Astrocyte (in vitro differentiated cells and primary cell): Measurements from ENCODE around the gene RGS1. TPM values are rescaled to one million over a fixed set of nuclear protein-coding genes. Genes with fewer than 3 reads are reported as not detected.

ENCODE experiments used
- DNase-seq: peaks from one replicate; pipeline ENCODE4 v3.0.0-alpha.2; 2010; ENCODE audit warnings: low read depth
- FAIRE-seq: peaks from 2 replicates; lab custom pipeline; 2011; peaks lifted over from hg19 to GRCh38; lab: Jason Lieb, UNC
- H2AFZ ChIP-seq: 2 replicates; pipeline ENCODE4 v1.6.0; 2012; ENCODE audit warnings: low read depth, low read length, inconsistent platforms
- H3K27ac ChIP-seq: 2 replicates; pipeline ENCODE4 v1.5.1; 2011; ENCODE audit warnings: low read depth, low read length, inconsistent platforms
- H3K27me3 ChIP-seq: 2 replicates; pipeline ENCODE4 v1.6.0; 2011; ENCODE audit warnings: low read length, inconsistent platforms; ENCODE audit not compliant: insufficient read depth
- H3K36me3 ChIP-seq: 2 replicates; pipeline ENCODE4 v1.5.1; 2011; ENCODE audit warnings: low read length, inconsistent platforms; ENCODE audit not compliant: insufficient read depth
- H3K4me1 ChIP-seq: 2 replicates; pipeline ENCODE4 v1.5.1; 2011; ENCODE audit warnings: low read length, inconsistent platforms; ENCODE audit not compliant: insufficient read depth
- H3K4me2 ChIP-seq: 2 replicates; pipeline ENCODE4 v1.6.0; 2012; ENCODE audit warnings: low read length, inconsistent platforms
- H3K4me3 ChIP-seq: 2 replicates; pipeline ENCODE4 v1.5.1; 2011; ENCODE audit warnings: low read depth, mild to moderate bottlenecking, low read length, inconsistent platforms; ENCODE audit not compliant: insufficient read depth
- H3K79me2 ChIP-seq: 2 replicates; pipeline ENCODE4 v1.6.0; 2012; ENCODE audit warnings: mild to moderate bottlenecking, low read length, inconsistent platforms; ENCODE audit not compliant: insufficient read depth
- H3K9ac ChIP-seq: 2 replicates; pipeline ENCODE4 v1.6.0; 2012; ENCODE audit warnings: mild to moderate bottlenecking, low read length, inconsistent platforms
- H3K9me3 ChIP-seq: 2 replicates; pipeline ENCODE4 v1.5.1; 2012; ENCODE audit warnings: low read depth, mild to moderate bottlenecking, low read length, inconsistent platforms; ENCODE audit not compliant: insufficient read depth
- H4K20me1 ChIP-seq: 2 replicates; pipeline ENCODE4 v1.6.0; 2012; ENCODE audit warnings: low read length, inconsistent platforms; ENCODE audit not compliant: insufficient read depth
- H3K27ac Mint-ChIP-seq: one replicate; pipeline ENCODE4 v1.8.0; 2021; ENCODE audit warnings: mild to moderate bottlenecking, mixed read lengths; ENCODE audit not compliant: unreplicated experiment
- H3K27me3 Mint-ChIP-seq: one replicate; pipeline ENCODE4 v1.8.0; 2021; ENCODE audit warnings: low read depth, mixed read lengths; ENCODE audit not compliant: unreplicated experiment
- H3K36me3 Mint-ChIP-seq: one replicate; pipeline ENCODE4 v1.8.0; 2021; ENCODE audit warnings: low read depth, mixed read lengths; ENCODE audit not compliant: unreplicated experiment
- H3K4me1 Mint-ChIP-seq: one replicate; pipeline ENCODE4 v1.8.0; 2021; ENCODE audit warnings: low read depth, mixed read lengths; ENCODE audit not compliant: unreplicated experiment
- H3K4me3 Mint-ChIP-seq: one replicate; pipeline ENCODE4 v1.8.0; 2021; ENCODE audit warnings: mild to moderate bottlenecking, moderate library complexity, mixed read lengths; ENCODE audit not compliant: unreplicated experiment
- H3K9me3 Mint-ChIP-seq: one replicate; pipeline ENCODE4 v1.8.0; 2021; ENCODE audit warnings: mild to moderate bottlenecking, mixed read lengths; ENCODE audit not compliant: unreplicated experiment
- CTCF ChIP-seq: IDR thresholded peaks from 2 replicates; pipeline ENCODE4 v1.5.1; 2011; ENCODE audit warnings: low read depth, mild to moderate bottlenecking, inconsistent platforms, low read length, moderate library complexity; ENCODE audit not compliant: insufficient read depth
- EZH2 ChIP-seq: IDR thresholded peaks from 2 replicates; pipeline ENCODE4 v1.6.1; 2012; ENCODE audit warnings: mild to moderate bottlenecking, low read length, inconsistent platforms; ENCODE audit not compliant: insufficient read depth
- total RNA-seq: library from RNA; stranded (reverse); gene quantifications from 2 replicates; pipeline ENCODE4 v1.2.1, GENCODE V29; 2021

The RGS1 gene
- total RNA-seq, 1 donor from 2014 or later = not detected

GRCh38 chr1:192543445-192543844 lies 32.1 kb upstream of the RGS1 start:
- Histone ChIP-seq H3K9me3 (no peaks in the 10 kb centered on the region), H3K4me2 (no peak overlapping the region), H3K9ac (no peak overlapping the region), H3K36me3 (no peaks in the 10 kb centered on the region), H2AFZ (no peak overlapping the region), H3K4me1 (peaks cover 27% of the 10 kb centered on the region), H3K27ac (no peak overlapping the region), H3K79me2 (no peaks in the 10 kb centered on the region), H3K27me3 (no peaks in the 10 kb centered on the region), H4K20me1 (no peaks in the 10 kb centered on the region), H3K4me3 (no peak overlapping the region)
- no peaks in the 10 kb centered on the region for H3K36me3 Mint-ChIP-seq
- H3K4me1 Mint-ChIP-seq = peaks cover 45% of the 10 kb centered on the region
- no peaks in the 10 kb centered on the region for H3K27me3 Mint-ChIP-seq
- FAIRE-seq = no peak
- H3K27ac Mint-ChIP-seq = no peak overlapping the region
- TF ChIP-seq EZH2 (no peak), CTCF (no peak)
- no peak for DNase-seq
- H3K9me3 Mint-ChIP-seq = no peaks in the 10 kb centered on the region
- H3K4me3 Mint-ChIP-seq = no peak overlapping the region

GRCh38 chr1:192545896-192546521 lies 29.6 kb upstream of the RGS1 start:
- Histone ChIP-seq H4K20me1 (no peaks in the 10 kb centered on the region), H3K36me3 (no peaks in the 10 kb centered on the region), H3K4me2 (no peak overlapping the region), H3K9me3 (no peaks in the 10 kb centered on the region), H3K9ac (no peak overlapping the region), H3K79me2 (no peaks in the 10 kb centered on the region), H3K4me3 (no peak overlapping the region), H3K4me1 (peaks cover 20% of the 10 kb centered on the region), H2AFZ (no peak overlapping the region), H3K27ac (no peak overlapping the region), H3K27me3 (no peaks in the 10 kb centered on the region)
- no peak for DNase-seq
- peak overlapping the region; percentile 58 for H3K27ac Mint-ChIP-seq
- FAIRE-seq = peak; percentile 55
- H3K9me3 Mint-ChIP-seq = no peaks in the 10 kb centered on the region
- no peak for TF ChIP-seq EZH2
- peak; percentile 25 for TF ChIP-seq CTCF
- H3K27me3 Mint-ChIP-seq = no peaks in the 10 kb centered on the region
- no peak overlapping the region for H3K4me3 Mint-ChIP-seq
- H3K36me3 Mint-ChIP-seq = no peaks in the 10 kb centered on the region
- peaks cover 36% of the 10 kb centered on the region for H3K4me1 Mint-ChIP-seq

GRCh38 chr1:192546596-192547190 lies 28.9 kb upstream of the RGS1 start:
- H3K27me3 Mint-ChIP-seq = no peaks in the 10 kb centered on the region

More at GRCh38 chr1:192546596-192547190, 28.9 kb upstream of the RGS1 start:
- Mint-ChIP-seq H3K4me1 (peaks cover 32% of the 10 kb centered on the region), H3K9me3 (no peaks in the 10 kb centered on the region), H3K4me3 (no peak overlapping the region), H3K36me3 (no peaks in the 10 kb centered on the region), H3K27ac (no peak overlapping the region)
- H3K36me3 ChIP-seq = no peaks in the 10 kb centered on the region
- no peaks in the 10 kb centered on the region for H3K79me2 ChIP-seq
- TF ChIP-seq EZH2 (no peak), CTCF (peak; percentile 1)
- no peaks in the 10 kb centered on the region for H4K20me1 ChIP-seq
- no peaks in the 10 kb centered on the region for H3K9me3 ChIP-seq
- FAIRE-seq = no peak
- no peak overlapping the region for H3K9ac ChIP-seq
- peaks cover 25% of the 10 kb centered on the region for H3K4me1 ChIP-seq
- no peak overlapping the region for H3K27ac ChIP-seq
- H3K4me2 ChIP-seq = no peak overlapping the region
- DNase-seq = no peak
- H3K4me3 ChIP-seq = no peak overlapping the region
- H3K27me3 ChIP-seq = no peaks in the 10 kb centered on the region
- H2AFZ ChIP-seq = no peak overlapping the region
